HG03066 (cell line): ENCODE data around the gene PLPP4.

Experiments
- ATAC-seq: cut with Tn5 transposase; IDR thresholded peaks from one replicate; pipeline ENCODE4 v1.9.1; 2021; ENCODE audit warnings: low read depth; ENCODE audit not compliant: unreplicated experiment

The PLPP4 gene

DNA sequence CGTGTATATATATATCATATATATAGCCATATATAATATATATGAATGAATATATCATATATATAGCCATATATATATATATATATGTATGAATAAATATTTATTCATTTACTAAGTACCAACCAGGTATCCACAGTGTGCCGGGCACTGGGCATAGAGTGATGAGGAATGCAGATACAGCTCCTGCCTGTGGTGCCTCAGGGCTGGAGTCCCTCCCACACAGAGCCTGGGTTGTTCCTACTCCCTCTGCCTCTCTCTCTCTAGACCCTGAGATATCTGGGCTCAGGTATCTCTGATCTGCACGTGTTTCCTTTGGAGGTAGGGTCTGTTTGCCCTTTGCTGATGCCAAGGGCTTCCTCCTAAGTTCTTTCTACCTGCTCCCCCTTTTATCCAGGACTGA lies 1.4 kb upstream of the PLPP4 start:
- ATAC-seq: no peak

- no peak for ATAC-seq
Observed at GRCh38 chr10:120456143-120456625, 843 bp upstream of the PLPP4 start.

GRCh38 chr10:120457431-120458172 lies 575 bp downstream of the PLPP4 start:
- no peak for ATAC-seq

GRCh38 chr10:120458432-120458831 lies 1.4 kb downstream of the PLPP4 start:
- no peak for ATAC-seq

DNA sequence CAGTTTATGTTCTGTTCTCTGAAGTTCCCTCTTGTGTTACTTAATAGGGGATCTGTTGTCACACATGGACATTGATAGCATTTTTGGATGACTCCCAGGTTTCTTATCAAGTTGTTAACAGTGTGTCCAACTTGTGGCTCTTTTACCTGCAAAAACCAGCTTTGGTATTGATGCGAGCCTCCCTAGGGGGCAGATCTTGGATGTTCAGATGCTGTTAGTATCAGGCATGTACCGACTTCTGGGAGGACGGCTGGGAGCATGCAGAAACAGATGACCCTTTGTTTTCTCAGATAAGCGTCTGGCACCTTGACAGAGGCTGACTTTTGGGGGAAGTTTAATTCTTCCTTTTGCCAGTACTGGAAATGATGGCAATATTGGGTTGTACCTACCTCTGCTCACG lies 2.2 kb downstream of the PLPP4 start:
- ATAC-seq: no peak

GRCh38 chr10:120460186-120460585 lies 3.2 kb downstream of the PLPP4 start:
- no peak for ATAC-seq

DNA sequence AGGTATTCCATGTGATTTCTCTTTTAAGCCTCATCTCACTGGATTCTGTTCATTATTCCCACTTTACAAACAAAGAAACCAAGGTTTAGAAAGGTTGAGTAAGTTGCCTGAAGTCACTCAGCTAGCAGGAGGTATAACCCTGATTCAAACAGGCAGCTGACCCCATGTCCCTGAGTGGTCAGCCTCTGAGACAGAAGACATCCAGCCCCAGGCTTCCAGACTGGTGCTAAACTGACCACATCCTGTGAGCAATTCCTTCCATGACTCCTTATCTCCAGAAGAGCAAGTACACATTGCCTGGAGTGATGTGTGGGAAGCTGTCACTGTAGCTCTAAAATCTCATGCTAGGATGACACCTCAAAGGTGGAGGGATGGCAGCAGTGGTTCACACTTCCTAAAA lies 3.7 kb downstream of the PLPP4 start:
- ATAC-seq: no peak

- ATAC-seq: no peak
Observed at GRCh38 chr10:120462018-120462682, 5.1 kb downstream of the PLPP4 start.

GRCh38 chr10:120465138-120465537 lies 8.1 kb downstream of the PLPP4 start:
- no peak for ATAC-seq

- ATAC-seq: no peak
Observed at GRCh38 chr10:120466006-120466405, 9.0 kb downstream of the PLPP4 start.

- ATAC-seq: no peak
Observed at GRCh38 chr10:120473593-120473992, 16.6 kb downstream of the PLPP4 start.

DNA sequence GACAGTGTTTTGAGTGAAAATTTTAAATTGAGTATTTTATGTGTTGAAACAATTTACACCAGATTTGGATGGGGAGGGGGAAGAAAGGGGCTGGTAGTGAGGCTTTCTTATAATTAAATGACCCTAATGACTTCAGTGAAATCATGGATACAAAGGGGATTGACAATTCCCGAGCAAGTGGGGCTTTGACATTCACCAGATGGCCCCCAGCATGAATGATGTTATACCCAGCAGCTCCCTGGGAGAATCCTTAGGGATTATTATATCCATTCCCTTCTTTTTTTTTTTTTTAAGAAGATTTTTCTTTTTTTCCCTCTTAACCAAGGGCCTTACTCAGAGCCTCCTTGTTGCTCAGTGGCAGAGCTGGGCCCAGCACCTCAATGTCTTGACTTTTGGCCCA lies 17.9 kb downstream of the PLPP4 start:
- no peak for ATAC-seq

GRCh38 chr10:120475844-120476791 lies 19.1 kb downstream of the PLPP4 start:
- ATAC-seq: no peak

- no peak for ATAC-seq
Observed at GRCh38 chr10:120477021-120477742, 20.2 kb downstream of the PLPP4 start.

DNA sequence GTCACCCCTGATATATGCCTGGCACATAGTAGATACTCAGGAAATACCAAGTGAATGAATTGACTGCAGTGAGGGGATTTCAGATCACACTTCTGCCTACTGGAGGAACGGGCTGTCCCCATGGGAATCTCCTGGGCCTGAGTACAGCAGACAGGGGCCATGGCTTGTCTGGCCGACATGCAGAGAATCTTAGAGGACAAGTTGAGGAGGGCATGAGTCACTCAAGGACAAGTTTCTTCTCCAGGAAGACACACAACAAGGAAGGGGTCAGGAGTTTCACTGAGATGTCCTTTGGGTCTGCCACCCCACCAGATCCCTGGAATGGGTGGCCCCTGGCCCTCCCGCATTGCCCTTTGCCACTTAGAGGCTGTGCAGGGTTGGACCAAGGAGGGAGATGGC lies 20.7 kb downstream of the PLPP4 start:
- no peak for ATAC-seq

DNA sequence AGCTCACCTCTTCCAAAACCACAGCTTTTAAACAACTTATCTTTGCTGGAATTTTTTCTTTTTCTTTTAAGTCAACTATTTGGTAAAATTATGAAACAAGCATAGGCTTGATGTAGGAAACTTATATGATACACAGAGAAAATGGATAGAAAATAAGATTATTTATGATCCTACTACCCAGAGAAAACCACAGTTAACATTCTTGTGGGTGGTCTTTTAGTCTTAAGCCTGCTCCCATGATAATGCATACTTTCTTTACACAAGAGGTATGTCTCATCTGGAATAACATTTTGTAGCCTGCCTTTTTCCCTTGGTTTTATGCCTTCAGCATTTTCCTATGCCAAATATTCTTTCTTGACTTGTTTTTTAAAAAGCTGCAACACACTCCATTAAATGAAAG lies 21.4 kb downstream of the PLPP4 start:
- no peak for ATAC-seq

DNA sequence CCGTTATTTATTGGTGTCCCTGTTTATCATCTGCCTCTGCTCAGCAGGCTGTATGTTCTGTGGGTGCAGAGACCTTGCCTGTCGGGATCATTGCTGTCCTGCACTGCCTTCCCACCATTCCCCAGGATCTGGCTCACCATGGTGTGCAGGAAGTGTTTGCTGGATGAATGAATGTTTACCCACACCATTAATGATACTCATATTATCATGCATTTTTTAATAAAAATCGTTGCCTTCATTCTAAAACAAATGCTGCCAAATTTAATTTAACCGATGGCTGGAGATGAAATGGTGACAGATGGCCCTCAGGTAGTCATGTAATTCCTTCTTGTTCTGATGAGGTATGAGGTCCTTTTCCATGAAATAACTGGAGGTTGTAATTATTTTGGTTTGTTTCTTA lies 22.5 kb downstream of the PLPP4 start:
- no peak for ATAC-seq

DNA sequence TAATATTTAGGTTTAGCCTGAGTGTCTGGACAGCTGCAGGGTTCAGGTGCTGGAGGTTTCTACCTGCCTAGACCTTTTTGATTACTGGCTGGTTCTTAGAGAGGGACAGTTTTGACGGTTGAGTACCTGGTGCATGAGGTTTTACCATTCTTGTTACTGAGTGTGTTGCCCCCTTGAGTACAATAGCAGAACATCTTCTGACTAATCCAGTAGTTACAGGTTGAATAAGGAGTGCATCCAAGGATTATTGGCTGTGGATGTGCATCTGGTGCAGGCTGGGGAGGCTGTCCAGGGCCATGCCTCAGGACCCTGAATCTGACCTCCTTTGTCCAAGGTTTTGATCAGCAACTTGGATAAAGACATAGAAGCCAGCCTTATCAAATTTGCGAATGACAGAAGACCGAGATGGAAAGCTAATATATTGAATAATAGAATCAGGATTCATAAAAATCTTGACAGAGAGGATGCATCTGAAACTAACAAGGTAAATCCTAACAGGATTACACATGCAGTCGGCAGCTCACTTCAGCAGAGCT lies 23.1 kb downstream of the PLPP4 start:
- no peak for ATAC-seq

- ATAC-seq: no peak
Observed at GRCh38 chr10:120480848-120481247, 23.8 kb downstream of the PLPP4 start.

DNA sequence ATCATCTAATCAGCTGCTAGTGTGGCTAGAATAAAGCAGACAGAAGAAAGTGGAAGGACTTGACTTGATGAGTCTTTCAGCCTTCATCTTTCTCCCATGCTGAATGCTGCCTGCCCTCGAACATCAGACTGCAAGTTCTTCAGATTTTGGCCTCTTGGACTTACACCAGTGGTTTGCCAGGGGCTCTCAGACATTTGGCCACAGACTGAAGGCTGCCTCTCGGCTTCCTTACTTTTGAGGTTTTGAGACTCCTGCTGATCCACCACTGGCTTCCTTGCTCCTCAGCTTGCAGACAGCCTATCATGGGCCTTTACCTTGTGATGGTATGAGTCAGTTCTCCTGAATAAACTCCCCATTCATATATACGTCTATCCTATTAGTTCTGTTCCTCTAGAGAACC lies 26.0 kb downstream of the PLPP4 start:
- no peak for ATAC-seq
